Esophagus squamous epithelium (tissue), 5 donors: ENCODE data around the gene DNAH2. TPM values are rescaled to one million over a fixed set of nuclear protein-coding genes. Genes with fewer than 3 reads are reported as not detected.

Source experiments
- DNase-seq: peaks from one replicate; lab custom pipeline; 2025; lab: John Stamatoyannopoulos, UW
- H3K27ac ChIP-seq, 4 donors: fragments of 200-600 bp; sonication (generic); one replicate each; pipeline ENCODE4 v1.5.1; 2016 to 2019; ENCODE audit warnings: mild to moderate bottlenecking in 1 of 4
- H3K27me3 ChIP-seq, 4 donors: fragments of 200-600 bp; sonication (generic); 1 replicate in 3 of 4; 2 replicates in 1 of 4; pipeline versions ENCODE4 v1.5.1 to v1.6.0; 2017 to 2021; ENCODE audit warnings: antibody characterized with exemption in 1 of 4
- H3K36me3 ChIP-seq, 3 donors: fragments of 200-600 bp; sonication (generic); one replicate each; pipeline ENCODE4 v1.5.1; 2016 to 2019
- H3K4me1 ChIP-seq, 3 donors: fragments of 200-600 bp; sonication (generic); one replicate each; pipeline ENCODE4 v1.5.1; 2017 to 2019
- H3K4me3 ChIP-seq, 4 donors: fragments of 200-600 bp; sonication (generic); 1 replicate in 3 of 4; 2 replicates in 1 of 4; pipeline ENCODE4 v1.5.1; 2016 to 2019; ENCODE audit warnings: mild to moderate bottlenecking in 2 of 4, moderate library complexity in 1 of 4
- H3K9me3 ChIP-seq, 3 donors: fragments of 200-600 bp; sonication (generic); one replicate each; pipeline ENCODE4 v1.5.1; 2016 to 2019
- POLR2A ChIP-seq, 4 donors: fragments of 450-650 bp; IDR thresholded peaks; one replicate each; pipeline ENCODE4 v1.6.1; 2017; ENCODE audit warnings: antibody characterized with exemption in 4 of 4, mild to moderate bottlenecking in 4 of 4, moderate library complexity in 3 of 4
- whole genome bisulfite sequencing, 2 donors: methylation state at CpG; one replicate each; pipeline ENCODE4 v1.1.5; 2018; 5-methylcytosine and 5-hydroxymethylcytosine counted together
- intact Hi-C: fragments of 100-400 bp; cut with DNase I; formaldehyde crosslinking; loops from one replicate; pipeline ENCODE4 v1.15.0; 2022
- total RNA-seq, 4 donors: library from RNA; depleted of rRNA; stranded (reverse); fragments of >200 nt; gene quantifications; one replicate each; pipeline ENCODE4 v1.1.0, GENCODE V29; 2016
- TF ChIP-seq, protein P1 (sequence below), 6 experiments: fragments of 450-650 bp in 4 of 6; fragments of 200-600 bp in 2 of 6; sonication (generic) in 2 of 6; IDR thresholded peaks; one replicate each; pipeline ENCODE4 v1.5.1; 2016 to 2019; ENCODE audit warnings: antibody characterized with exemption in 6 of 6, mild to moderate bottlenecking in 4 of 6, moderate library complexity in 4 of 6
- donor health status: DM: yes; HTN: yes; CAD: no.

DNAH2 gene
- total RNA-seq, 4 donors from 2014 or later: under 0.01 to 0.04 (median 0.03) TPM; not detected in 1

DNA sequence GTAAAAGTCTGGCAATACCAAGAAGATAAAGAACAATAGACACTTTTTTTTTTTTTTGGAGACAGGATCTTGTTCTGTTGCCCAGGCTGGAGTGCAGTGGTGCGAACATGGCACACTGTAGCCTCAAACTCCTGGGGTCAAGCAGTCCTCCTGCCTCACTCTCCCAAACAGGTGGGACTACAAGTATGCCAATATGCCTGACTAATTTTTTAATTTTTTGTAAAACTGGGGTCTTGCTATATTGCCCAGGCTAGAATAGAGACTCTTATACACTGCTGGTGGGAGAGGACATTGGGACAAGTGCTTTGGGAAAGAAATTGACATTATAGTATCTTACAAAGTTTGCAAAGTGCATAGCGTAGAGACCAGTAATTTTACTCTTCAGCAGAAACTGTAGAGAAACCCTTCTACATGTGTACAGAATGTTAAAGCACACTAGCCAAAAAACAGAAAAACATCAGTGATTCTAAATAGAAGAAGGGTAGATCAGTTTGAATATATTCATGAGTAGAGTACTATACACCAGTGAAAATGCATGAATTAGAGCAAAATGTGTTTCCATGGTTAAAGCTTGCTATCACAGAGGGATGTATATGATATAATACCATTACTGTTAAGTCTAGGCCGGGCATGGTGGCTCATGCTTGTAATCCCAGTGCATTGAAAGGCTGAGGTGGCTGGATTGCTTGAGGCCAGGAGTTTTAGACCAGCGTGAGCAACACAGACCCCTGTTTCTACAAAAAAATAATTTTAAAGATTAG, 19.5 kb upstream of the DNAH2 start:
- intact Hi-C loops: no loop called here
- no peaks in the 10 kb centered on the region for H3K4me1 ChIP-seq
- no peak for DNase-seq
- H3K9me3 ChIP-seq: no peaks in the 10 kb centered on the region
- no peak for TF ChIP-seq POLR2A (IDR thresholded peaks at IDR 0.05)
- TF ChIP-seq, protein P1, sequence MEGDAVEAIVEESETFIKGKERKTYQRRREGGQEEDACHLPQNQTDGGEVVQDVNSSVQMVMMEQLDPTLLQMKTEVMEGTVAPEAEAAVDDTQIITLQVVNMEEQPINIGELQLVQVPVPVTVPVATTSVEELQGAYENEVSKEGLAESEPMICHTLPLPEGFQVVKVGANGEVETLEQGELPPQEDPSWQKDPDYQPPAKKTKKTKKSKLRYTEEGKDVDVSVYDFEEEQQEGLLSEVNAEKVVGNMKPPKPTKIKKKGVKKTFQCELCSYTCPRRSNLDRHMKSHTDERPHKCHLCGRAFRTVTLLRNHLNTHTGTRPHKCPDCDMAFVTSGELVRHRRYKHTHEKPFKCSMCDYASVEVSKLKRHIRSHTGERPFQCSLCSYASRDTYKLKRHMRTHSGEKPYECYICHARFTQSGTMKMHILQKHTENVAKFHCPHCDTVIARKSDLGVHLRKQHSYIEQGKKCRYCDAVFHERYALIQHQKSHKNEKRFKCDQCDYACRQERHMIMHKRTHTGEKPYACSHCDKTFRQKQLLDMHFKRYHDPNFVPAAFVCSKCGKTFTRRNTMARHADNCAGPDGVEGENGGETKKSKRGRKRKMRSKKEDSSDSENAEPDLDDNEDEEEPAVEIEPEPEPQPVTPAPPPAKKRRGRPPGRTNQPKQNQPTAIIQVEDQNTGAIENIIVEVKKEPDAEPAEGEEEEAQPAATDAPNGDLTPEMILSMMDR (IDR thresholded peaks at IDR 0.05): no peak
- peaks cover 0 to 47% (median 7%) of the 10 kb centered on the region in 3 donors for H3K36me3 ChIP-seq
- H3K27ac ChIP-seq: no peak overlapping the region
- H3K27me3 ChIP-seq: peaks cover 0 to 8% (median 0%) of the 10 kb centered on the region in 4 donors
- 94 to 98% methylated on average over 4 of the region's 4 CpGs for WGBS, 2 donors
- H3K4me3 ChIP-seq: no peak overlapping the region

DNA sequence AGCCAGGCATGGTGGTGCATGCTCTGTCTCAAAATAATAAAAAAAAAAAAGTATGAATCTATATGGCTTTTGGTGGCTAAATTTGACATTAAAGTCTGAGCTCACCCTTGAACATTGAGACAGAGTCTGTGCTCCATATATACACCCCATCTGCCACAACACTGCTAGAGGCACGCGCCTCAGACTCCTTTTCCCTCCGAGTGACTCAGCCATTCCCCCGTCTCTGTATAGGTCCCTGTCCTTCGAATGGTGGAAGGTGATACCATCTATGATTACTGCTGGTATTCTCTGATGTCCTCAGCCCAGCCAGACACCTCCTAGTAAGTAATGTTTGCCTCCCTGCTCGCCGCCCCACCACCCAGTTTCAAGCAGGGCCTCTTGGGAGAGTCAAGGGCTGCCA, 17.0 kb upstream of the DNAH2 start:
- peaks cover 0 to 33% (median 9%) of the 10 kb centered on the region in 4 donors for H3K27me3 ChIP-seq
- intact Hi-C loops: no loop called here
- no peak for DNase-seq
- peaks cover 16 to 21% (median 19%) of the 10 kb centered on the region in 3 donors for H3K4me1 ChIP-seq
- no peak overlapping the region for H3K4me3 ChIP-seq
- peaks cover 0 to 33% (median 7%) of the 10 kb centered on the region in 3 donors for H3K36me3 ChIP-seq
- 92 to 95% methylated on average over 7 of the region's 7 CpGs for WGBS, 2 donors
- H3K9me3 ChIP-seq: no peaks in the 10 kb centered on the region
- no peak overlapping the region for H3K27ac ChIP-seq
- no peak for TF ChIP-seq POLR2A (IDR thresholded peaks at IDR 0.05)
- TF ChIP-seq, protein P1 (IDR thresholded peaks at IDR 0.05): no peak

DNA sequence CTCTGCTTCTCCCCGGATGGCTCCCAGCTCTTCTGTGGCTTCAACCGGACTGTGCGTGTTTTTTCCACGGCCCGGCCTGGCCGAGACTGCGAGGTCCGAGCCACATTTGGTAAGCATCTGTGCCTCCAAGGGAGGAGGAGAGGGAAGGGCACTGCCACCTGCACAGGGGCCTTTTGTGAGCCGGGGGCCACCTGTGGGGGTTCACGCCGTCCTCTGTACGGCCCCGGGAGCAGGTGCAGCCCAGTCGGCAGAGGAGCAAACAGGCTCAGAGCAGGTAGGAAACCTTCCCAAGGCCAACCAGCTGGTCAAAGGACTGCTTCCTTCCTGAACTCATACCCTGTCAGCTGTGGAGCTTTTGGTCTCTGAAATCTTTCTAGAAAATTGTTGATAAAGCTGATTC, 15.9 kb upstream of the DNAH2 start:
- peaks cover 0 to 27% (median 7%) of the 10 kb centered on the region in 3 donors for H3K36me3 ChIP-seq
- H3K27ac ChIP-seq: no peak overlapping the region
- intact Hi-C loops: no loop called here
- H3K4me3 ChIP-seq: no peak overlapping the region
- DNase-seq: no peak
- 83 to 90% methylated on average over 2 to 6 of the region's 14 CpGs for WGBS, 2 donors
- no peaks in the 10 kb centered on the region for H3K9me3 ChIP-seq
- peaks cover 19 to 28% (median 20%) of the 10 kb centered on the region in 3 donors for H3K4me1 ChIP-seq
- TF ChIP-seq, protein P1 (IDR thresholded peaks at IDR 0.05): no peak
- no peak for TF ChIP-seq POLR2A (IDR thresholded peaks at IDR 0.05)
- peaks cover 0 to 45% (median 10%) of the 10 kb centered on the region in 4 donors for H3K27me3 ChIP-seq

DNA sequence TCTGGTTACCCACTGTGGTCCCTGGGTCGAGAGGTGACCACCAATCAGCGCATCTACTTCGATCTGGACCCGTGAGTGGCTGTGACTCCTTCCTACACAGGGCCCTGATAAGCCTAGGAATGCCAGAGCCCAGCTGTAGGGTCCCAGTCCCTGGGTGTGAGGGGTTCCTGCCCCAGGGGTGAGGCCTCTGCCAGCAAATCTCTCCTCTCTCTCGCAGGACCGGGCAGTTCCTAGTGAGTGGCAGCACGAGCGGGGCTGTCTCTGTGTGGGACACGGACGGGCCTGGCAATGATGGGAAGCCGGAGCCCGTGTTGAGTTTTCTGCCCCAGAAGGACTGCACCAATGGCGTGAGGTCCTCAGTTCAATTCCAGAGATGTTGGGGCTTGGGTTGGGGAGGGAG, 14.8 kb upstream of the DNAH2 start:
- 70% methylated on average over 2 of the region's 13 CpGs; no CpG with 5 or more reads in 1 of the 2 donors for WGBS, 2 donors
- no peak for DNase-seq

More for the DNA sequence above, 14.8 kb upstream of the DNAH2 start:
- H3K27me3 ChIP-seq: peaks cover 0 to 56% (median 10%) of the 10 kb centered on the region in 4 donors
- H3K36me3 ChIP-seq: peaks cover 0 to 27% (median 7%) of the 10 kb centered on the region in 3 donors
- no peak overlapping the region for H3K4me3 ChIP-seq
- H3K27ac ChIP-seq: no peak overlapping the region
- TF ChIP-seq POLR2A (IDR thresholded peaks at IDR 0.05): no peak
- TF ChIP-seq, protein P1 (IDR thresholded peaks at IDR 0.05): no peak
- intact Hi-C loops: no loop called here
- H3K9me3 ChIP-seq: no peaks in the 10 kb centered on the region
- H3K4me1 ChIP-seq: peaks cover 19 to 28% (median 20%) of the 10 kb centered on the region in 3 donors
